Activated CD4-positive, CD25-positive, alpha-beta regulatory T cell treated with anti-CD3 and anti-CD28 coated beads, Interleukin-2, amount 50 U/mL, for 16 hours (primary cell): Measurements from ENCODE around the gene TTC24.
"Not testable (repeated sequence)": the region's sequence is repeated elsewhere in the genome, so short reads cannot be mapped to it uniquely, and the experiment has no call there.

ENCODE experiments used
- DNase-seq: peaks from one replicate; pipeline ENCODE4 v3.0.0-alpha.2; 2020; ENCODE audit warnings: low read depth, low spot score

TTC24 gene

DNA sequence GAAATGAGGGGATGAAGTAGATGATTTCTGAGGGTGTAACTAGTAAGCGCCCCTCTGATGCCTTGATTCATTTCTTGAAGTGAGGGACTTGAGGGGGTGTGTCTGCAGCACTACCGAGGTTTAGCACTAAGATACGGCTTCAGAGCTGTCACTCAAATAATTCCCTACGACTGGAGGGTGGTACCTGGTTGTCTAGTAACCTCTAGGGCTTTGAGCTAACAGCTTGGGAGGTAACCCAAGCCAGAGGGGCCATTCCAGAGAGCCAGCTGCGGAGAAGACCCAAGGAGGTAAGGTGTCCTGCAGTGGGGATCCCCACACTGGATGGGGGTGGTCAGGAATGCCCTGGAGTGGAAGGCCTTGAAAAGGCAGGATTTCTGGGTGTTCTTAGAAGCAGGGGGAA is at the start of gene TTC24:
TTC24 (plus strand) TSS at position 252 of the 400 bp plus-strand sequence. CDS start 1,642 bp downstream, outside the sequence.
- no peak for DNase-seq

DNA sequence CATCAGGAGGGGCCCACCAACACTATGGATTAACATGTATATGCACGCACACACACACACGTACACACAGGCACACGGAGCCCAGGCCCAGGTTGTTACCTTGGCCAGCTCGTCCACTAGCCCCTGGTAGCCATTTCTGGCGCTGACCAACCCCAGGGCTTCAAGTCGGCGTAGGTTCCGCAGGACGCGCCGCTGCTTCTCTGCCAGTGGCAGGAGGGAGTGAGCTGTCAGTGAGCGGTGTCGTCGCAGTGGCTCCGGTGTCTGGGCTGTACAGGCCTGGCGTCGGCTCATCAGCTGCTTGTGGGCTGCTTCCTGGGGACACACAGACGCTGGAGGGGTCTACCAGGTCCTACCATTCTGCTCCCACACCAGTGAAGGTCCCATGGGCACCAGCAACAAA is 49.5 kb upstream of the TTC24 start:
- no peak for DNase-seq

DNA sequence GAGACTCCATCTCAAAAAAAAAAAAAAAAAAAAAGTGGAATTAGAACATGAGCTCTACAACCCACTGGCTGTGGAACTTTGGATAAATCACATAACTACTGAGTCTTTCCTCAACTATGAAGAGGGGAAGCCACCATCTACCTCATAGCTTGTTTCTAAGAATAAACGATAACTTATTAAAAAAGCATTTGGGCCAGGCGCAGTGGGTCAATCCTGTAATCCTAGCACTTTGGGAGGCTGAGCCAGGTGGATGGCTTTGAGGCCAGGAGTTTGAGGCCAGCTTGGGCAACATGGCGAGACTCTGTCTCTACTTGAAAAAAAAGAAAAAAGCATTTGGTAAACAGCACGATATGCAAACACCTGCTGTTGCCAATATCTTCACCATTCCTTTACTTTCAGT is 47.1 kb upstream of the TTC24 start:
- no peak for DNase-seq

DNA sequence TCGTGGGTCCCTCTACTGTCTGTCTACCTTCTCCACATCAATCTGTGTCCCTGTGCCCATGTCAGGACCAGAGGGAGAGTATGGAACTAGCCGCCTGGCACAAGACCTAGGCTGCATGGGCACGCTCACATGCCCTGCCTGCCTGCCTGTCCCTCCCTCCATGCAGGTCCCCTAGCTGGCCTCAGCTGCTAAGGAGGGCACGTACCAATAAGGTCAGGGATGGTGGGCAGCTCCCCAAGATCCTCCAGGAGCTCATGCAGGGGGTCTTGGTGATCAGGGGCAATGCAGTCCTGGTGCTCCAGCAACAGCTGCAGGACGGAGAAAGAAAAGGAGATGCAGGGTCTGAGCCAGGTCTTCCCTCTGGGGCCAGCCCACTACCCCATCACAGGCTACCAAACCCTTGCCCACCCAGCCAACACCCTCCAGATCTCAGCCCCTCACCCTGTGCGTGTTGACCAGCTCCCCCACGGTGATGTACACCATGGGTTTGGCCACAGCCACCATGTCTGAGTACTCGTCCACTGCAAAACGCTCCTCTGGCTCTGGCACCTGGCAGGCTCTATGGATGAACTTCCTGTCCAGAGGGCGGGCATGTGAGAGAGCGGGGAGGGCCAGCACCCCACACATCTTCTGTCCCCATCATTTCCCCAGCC is 45.8 kb upstream of the TTC24 start:
- DNase-seq: no peak

DNA sequence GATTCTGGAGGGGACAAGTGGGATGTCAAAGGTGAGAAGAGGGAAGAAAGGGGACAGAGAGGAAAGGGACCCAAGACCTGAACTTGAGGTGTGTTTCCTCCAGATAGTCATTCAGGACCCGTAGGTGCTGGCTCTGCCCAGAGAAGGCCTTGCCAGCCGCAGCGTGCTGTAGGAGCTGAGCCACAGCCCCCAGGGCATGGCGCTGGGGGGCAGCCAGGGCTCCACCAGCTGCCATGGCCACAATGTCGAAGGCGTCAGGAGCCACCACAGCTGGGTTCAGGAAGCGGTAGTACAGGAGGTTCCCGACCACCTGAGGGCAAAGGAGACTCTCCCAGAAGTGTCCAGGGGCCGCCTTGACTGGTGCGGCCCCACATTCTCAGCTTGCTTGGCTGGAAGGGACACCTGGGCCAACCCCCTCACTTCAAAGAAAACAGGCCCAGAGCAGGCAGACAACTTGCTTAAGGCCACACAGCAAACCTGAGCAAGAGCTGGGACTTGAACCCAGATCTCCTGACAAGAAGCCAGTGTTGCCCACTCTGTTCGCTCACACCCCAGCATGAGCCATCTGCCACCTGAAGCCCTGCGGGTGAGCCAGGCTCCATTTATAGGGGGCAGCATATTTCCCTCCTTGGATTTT is 45.0 kb upstream of the TTC24 start:
- no peak for DNase-seq

DNA sequence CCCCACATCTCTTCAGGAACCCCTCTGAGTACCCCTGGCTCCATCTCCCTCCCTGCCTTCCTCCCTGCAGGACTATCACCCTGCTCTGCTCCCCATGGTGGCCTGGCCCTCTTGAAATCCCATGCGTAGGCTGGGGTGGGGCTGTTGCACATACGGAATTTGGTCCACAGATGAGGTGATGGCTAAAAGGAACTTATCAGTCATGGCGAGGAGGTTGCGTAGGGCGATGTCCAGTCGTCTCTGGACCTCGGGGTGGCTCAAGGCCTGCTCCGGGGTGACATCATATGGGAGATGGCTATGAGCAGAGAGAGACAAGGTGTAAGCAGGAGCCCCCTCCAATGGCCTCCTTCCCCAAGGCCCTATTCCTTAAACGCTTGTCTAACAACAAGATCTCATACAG is 42.5 kb upstream of the TTC24 start:
- DNase-seq: no peak

DNA sequence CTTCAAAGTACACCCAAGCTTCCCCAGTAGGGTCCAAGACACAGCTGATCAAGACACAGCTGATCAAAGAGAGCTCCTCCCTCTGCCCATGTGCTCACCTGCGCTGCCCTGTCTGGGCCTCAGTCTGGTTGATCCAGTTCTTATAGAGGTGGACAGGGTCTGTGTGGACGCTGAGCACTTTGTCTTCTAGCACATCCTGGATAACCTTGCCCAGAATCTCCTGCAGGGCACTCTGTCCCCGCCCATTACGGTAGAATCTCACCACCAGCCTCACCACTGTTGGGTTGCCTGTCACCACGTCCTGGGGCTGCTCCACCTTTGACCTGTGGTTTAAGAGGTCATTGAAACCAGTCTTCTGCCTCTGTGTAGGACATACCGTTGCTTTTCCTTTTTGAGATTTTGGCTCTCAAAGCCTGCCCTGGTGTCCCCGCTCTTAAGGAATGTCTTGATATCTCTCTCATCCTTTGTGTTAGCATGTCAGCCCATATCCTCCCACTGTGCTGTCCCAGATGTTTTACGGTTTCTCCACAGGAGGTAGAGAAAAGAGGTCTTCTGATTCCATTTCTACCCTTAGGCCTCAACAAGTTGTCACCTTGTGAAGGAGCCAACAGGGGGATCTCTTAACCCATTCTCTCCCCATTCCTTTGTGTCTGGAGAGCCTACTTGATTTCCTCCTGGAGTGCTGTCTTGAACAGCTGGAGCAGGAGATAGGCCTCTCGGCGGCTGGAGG is 40.6 kb upstream of the TTC24 start:
- DNase-seq: no peak

DNA sequence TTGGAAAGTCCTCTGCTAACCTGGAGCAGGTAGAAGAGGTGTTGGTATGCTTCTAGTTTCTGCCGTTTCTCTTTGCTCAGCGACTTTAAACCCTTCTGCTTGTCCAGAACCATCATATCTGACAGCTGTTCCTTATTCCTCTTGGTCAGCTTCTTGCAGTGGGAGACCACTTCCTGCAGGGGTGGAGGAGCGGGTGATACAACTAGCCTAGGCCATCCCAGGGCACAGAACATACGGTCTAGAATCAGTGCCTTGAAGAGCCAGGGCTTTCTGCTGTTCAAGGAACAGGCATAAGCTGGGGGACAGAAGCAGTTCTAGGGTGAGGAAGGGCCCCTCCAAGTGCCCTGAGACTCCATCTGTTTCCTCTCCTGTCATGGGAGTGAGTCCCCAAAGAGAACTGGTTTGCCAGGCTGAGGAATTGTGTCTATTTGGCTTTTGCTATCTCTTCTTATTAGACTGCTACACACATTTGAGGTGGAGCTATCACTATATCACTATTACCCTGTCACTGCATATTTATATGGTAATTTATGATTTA is 39.6 kb upstream of the TTC24 start:
- DNase-seq: no peak

DNA sequence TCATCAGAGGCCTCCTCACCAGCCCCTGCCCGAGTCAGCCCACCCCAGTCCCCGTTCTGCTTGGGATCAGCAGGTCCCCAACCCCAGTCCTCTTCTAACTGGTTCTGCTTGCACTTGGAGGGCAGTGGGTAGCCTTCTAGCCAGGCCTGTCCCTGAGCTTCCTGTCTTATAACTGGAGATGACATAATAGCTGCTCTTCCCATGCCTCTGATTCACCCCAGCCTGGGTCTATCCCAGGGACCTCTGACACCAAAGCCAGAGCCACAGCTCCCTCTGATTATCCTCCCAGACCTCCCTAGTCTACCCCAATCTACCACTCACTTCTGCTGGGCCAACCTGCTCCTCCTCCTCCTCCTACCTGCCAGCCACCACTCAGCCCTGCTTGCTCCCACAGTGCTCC is 38.6 kb upstream of the TTC24 start:
- DNase-seq: no peak

DNA sequence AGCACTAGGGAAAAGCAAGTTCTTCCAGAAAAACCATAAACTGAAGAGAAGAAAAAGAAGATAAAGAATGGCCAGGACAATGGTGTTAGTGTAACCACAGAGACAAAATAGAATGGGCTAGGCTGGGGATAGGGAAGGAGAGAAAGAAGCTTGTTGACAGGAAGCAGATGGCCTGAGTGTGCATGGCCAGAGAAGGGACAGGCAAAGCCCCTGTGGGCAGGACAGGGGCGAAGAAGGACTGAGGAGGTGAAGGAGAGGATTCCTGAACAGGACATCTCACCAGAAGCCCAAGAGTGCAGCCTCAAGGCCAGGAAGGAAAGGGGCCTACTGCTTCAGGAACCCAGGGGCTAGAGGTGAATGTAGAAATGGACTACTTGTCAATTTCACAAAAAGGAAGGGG is 36.5 kb upstream of the TTC24 start:
- DNase-seq: no peak

DNA sequence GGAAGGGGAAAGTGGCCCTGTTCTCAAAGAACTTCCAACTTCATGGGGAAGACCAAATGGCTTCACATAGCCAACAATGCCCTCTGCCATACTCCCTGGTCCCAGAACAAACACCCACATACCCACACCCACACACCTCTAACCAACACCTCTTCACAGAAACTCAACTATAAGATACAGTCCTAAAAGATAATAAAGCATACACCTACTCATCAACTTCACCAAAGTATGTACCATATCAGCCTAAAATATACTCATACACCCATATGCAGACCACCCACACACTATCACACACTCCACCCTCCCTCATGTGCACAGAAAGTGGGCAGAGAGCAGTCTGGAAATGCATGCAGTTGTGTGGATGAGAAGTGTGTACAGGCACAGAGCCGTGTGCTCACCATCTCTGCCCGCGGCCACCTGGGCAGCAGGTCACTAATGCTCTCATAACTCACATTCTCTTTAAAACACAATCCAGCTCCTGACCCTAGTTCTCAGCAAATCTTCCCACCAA is 34.9 kb upstream of the TTC24 start:
- DNase-seq: no peak

DNA sequence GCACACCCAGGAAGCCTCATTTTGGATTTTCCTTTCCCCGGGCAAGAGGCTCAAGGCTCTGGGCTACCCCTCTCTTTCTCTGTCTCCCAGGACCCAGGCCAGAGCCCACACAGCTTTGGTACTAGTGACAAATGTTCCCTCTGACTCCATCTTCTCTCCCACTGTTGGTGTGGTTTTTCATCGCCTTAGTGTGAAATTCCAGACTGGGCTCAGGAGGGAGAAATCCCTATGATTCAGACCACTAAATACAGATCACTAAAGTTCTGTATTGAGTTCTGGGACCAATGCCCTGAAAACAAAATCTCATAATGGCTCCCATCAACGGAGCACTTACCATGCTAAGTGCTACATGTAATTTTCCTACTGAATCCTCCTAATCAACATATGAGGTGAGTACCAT is 33.3 kb upstream of the TTC24 start:
- no peak for DNase-seq

DNA sequence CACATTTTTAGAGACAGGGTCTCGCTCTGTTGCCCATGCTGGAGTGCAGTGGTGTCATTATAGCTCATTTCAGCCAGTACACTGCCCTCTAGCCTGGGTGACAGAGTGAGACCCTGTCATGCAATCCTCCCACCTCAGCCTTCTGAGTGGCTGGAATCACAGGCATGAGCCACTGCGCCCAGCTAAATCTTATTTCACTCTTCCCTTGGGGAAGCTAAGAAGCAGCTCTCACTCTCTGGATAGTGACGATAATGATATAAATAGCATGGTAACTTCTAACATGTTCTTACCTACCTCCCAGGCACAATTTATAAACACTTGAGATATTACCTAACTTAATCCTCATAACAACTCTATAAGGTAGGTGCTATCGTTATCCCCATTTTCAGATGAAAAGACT is 32.1 kb upstream of the TTC24 start:
- DNase-seq: no peak

DNA sequence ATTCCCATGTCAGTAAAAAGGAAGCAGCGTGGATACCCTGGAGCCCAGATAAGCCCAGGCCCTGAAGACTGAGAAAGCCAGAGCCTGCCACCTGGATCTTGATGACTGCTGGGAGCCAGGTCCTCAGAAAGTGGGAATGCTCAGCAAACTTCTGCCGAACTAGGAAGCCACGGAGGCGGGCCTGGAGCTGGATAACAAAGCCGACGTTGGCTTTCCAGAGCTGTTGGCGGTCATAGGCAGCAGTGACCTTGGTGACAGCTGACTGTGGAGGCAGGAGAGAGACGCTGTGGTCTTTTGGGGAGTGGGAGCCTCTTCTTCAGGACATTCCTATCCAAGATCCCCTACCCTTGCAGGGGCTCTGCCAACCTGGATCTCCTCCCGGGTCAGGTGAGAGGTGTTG is 31.5 kb upstream of the TTC24 start:
- DNase-seq: no peak

DNA sequence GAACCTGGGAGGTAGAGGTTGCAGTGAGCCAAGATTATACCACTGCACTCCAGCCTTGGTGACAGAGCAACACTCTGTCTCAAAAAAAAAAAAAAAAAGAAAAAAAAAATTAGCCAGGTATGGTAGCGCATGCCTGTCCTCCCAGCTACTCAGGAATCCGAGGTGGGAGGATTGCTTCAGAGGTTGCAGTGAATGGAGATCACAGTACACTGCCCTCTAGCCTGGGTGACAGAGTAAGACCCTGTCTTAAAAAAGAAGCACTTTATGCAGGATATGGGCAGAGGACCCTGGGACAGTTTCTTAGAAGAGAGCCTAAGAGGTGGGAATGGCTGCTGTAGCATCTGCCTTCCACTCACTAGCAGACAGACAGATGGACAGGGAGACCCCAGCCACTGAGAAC is 30.1 kb upstream of the TTC24 start:
- no peak for DNase-seq

DNA sequence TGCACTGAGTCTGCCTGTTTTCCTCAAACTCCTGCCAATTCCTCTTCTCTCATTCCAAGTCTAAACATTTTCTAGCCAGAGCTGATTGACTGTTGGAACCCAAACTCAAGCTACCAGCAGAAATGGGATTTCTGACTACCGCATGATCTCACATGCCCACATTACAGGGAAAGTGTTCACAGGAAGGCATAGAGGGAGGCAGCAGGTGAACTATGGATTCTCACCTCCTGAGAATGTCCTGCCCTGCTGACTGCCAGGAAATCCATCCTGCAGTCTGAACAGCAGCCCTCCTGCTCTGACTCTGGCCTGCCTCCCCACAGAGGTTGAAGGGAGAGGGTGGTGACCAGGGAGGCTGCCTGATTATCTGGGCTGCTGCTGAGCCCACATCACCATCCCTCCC is 29.7 kb upstream of the TTC24 start:
- no peak for DNase-seq

DNA sequence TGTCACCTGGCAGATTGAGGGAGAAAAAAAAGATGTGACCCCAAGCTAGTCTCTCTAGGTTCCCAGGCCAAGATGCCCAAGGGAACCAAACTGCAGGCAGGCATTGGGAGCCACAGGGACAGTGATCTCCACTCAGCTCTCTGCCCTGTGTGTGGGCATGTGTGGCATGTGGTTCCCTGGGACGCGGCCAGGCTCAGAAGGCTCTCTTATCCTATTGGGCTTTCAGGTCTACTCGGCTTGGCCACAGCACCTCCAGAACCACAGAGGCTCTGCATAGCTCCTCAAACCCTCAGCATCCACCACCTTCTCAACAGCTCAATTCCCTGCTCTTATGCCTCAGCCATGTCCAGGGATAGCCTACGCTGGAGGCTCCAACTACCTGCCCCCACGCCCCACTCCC is 29.2 kb upstream of the TTC24 start:
- no peak for DNase-seq

DNA sequence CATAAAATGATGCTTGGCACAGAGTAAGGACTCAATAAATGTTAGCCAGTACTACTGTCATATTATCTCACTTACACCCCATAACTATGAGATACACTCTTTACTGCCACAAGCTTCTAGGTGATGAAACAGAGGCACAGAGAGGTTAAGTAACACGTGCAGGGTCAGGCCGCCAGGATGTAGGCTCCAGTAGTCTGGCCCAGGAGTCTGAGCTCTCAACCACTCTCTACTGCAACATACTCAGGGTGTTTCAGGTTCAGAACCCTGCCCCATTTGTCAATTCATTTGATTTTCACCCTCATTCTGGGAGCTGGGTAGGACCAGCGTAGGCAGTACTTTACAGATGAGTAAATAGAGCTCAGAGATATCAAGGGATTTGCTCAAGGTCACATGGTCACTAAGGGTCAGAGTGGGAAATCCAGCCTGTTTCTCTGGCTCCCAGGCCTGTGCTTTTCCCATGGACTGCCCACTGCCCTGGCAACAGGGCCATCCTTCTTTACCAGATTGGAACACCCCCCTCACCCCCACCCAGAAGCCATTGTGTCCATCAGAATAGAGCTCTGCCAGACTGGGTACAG is 28.4 kb upstream of the TTC24 start:
- no peak for DNase-seq

DNA sequence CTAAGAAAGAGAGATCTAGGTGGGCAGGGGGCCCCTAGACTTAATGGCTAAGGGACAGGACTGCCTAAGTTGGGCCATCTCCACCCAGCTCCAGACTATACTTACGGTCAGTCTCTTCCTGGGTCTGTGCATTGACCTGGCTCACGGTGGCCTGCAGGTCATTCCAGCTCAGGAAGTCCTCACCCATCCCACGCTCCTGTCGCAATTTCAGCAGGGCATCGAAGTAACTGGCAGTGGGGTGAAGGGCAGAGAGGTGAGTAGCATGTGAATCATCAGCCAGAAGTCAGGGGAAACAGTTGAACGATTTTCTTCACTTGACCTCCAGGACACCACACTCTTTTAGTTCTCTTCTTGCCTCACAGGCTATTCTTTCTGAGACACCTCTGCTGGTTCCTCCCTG is 27.7 kb upstream of the TTC24 start:
- no peak for DNase-seq

DNA sequence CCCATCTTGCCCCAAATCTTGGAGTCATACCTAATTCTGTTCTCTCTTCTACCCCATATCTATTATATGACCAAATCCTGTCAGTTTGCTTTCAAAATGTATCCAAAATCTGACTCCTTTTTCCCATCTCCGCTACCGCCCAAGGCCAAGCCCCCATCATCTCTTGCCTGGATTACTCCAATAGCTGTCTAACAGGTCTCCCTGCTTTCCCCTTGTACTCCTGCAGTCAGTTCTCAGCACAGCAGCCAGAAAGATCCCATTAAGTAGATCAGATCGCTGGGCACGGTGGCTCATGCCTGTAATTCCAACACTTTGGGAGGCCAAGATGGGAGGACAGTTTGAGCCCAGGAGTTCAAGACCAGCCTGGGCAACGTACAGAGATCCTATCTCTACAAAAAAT is 27.0 kb upstream of the TTC24 start:
- no peak for DNase-seq

DNA sequence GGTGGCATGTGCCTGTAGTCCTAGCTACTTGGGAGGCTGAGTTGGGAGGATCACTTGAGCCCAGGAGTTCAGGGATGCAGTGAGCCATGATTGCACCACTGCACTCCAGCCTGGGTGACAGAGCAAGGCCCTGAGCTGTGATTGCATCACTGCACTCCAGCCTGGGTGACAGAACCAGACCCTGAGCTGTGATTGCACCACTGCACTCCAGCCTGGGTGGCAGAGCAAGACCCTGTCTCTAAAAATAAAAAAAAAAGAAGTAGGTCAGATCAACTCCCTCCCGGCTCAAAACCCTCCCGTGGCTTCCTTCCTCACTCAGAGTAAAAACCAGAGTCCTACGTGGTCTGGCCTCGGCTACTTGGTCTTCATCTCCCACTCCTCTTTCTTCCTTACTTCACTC is 26.6 kb upstream of the TTC24 start:
- not testable (repeated sequence) for DNase-seq

DNA sequence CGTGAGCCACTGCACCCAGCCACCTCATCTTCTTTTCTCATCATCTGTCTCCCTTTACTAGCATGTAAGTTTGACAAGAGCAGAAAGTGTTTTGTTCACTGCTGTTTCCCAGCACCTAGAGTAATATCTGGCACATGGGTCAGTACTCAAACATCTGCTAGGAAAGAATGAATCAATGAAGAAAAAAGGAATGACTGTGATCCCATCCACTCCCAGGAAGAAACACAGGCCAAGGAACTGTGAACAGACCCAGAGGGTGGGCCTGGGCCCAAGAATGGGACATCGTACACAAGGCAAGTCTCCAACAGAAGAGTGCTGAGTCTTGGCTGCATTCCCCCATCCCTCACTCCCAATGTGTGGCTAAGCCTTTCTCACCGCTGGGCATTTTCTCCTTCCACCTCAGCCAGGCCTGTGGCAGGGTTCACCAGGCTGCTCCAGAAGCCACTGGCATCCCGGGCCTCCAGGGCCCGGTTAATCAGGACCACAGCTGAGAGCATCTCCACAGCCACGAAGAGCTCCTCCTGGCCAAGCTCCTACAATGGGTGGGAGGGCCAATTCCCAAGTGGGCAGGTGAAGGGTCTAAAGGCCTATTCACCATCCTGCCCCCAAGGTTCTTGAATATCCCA is 25.6 kb upstream of the TTC24 start:
- no peak for DNase-seq
